Measurements from ENCODE around the gene CARNS1. TPM values are rescaled to one million over a fixed set of nuclear protein-coding genes. Genes with fewer than 3 reads are reported as not detected.

CARNS1 gene
- total RNA-seq, 1 experiment from 2014 or later = 1.3 TPM

GRCh38 chr11:67392183-67392715, 23.2 kb upstream of the CARNS1 start:
- no peaks in the 10 kb centered on the region for H3K9me3 Mint-ChIP-seq
- ATAC-seq = no peak; the same call in 1 of the 2 replicates
- peak overlapping the region; percentile 75 for H3K4me3 Mint-ChIP-seq
- H3K36me3 Mint-ChIP-seq = peaks cover 11% of the 10 kb centered on the region
- H3K27ac Mint-ChIP-seq = peak overlapping the region; percentile 29
- ChIA-PET POLR2A (interaction anchor here (0.6 to 1.7 kb wide), 6 partner anchors 9 to 63 kb away, joined by 3 to 21 read pairs (median 6); partner anchors contain the start of genes CABP4, CLCF1 and PPP1CA), CTCF (interaction anchor here (0.5 to 7.3 kb wide), 23 partner anchors 9 to 456 kb away, joined by 3 to 112 read pairs (median 4); partner anchors contain the start of genes AIP, KDM2A, NUDT8 and PITPNM1)
- H3K27me3 Mint-ChIP-seq (ENCODE audit: low read depth) = no peaks in the 10 kb centered on the region
- H3K4me1 Mint-ChIP-seq = peaks cover 35% of the 10 kb centered on the region
- no peak for DNase-seq (ENCODE audit: low spot score)
- TF ChIP-seq NFATC4 (CRISPR knock-in tag; IDR thresholded peaks at IDR 0.05) = no peak
- TF ChIP-seq, protein P1, sequence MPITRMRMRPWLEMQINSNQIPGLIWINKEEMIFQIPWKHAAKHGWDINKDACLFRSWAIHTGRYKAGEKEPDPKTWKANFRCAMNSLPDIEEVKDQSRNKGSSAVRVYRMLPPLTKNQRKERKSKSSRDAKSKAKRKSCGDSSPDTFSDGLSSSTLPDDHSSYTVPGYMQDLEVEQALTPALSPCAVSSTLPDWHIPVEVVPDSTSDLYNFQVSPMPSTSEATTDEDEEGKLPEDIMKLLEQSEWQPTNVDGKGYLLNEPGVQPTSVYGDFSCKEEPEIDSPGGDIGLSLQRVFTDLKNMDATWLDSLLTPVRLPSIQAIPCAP (CRISPR knock-in tag; IDR thresholded peaks at IDR 0.05) = no peak
- TF ChIP-seq, protein P2, sequence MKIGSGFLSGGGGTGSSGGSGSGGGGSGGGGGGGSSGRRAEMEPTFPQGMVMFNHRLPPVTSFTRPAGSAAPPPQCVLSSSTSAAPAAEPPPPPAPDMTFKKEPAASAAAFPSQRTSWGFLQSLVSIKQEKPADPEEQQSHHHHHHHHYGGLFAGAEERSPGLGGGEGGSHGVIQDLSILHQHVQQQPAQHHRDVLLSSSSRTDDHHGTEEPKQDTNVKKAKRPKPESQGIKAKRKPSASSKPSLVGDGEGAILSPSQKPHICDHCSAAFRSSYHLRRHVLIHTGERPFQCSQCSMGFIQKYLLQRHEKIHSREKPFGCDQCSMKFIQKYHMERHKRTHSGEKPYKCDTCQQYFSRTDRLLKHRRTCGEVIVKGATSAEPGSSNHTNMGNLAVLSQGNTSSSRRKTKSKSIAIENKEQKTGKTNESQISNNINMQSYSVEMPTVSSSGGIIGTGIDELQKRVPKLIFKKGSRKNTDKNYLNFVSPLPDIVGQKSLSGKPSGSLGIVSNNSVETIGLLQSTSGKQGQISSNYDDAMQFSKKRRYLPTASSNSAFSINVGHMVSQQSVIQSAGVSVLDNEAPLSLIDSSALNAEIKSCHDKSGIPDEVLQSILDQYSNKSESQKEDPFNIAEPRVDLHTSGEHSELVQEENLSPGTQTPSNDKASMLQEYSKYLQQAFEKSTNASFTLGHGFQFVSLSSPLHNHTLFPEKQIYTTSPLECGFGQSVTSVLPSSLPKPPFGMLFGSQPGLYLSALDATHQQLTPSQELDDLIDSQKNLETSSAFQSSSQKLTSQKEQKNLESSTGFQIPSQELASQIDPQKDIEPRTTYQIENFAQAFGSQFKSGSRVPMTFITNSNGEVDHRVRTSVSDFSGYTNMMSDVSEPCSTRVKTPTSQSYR (CRISPR knock-in tag; IDR thresholded peaks at IDR 0.05) = no peak
- TF ChIP-seq NFYB (CRISPR knock-in tag; conservative IDR thresholded peaks at IDR 0.05; ENCODE audit: low read depth) = no peak
- TF ChIP-seq ATF2 (CRISPR knock-in tag; IDR thresholded peaks at IDR 0.05; ENCODE audit: borderline replicate concordance, low read depth) = no peak
- TF ChIP-seq TCF7 (CRISPR knock-in tag; IDR thresholded peaks at IDR 0.05; ENCODE audit: low read depth) = no peak
- no peak for TF ChIP-seq GABPB1 (CRISPR knock-in tag; IDR thresholded peaks at IDR 0.05)
- TF ChIP-seq ARID4B (CRISPR knock-in tag; IDR thresholded peaks at IDR 0.05; ENCODE audit: borderline replicate concordance) = no peak
- no peak for TF ChIP-seq ATF3 (CRISPR knock-in tag; conservative IDR thresholded peaks at IDR 0.05)
- TF ChIP-seq ZNF138 (CRISPR knock-in tag; conservative IDR thresholded peaks at IDR 0.05) = no peak

DNA sequence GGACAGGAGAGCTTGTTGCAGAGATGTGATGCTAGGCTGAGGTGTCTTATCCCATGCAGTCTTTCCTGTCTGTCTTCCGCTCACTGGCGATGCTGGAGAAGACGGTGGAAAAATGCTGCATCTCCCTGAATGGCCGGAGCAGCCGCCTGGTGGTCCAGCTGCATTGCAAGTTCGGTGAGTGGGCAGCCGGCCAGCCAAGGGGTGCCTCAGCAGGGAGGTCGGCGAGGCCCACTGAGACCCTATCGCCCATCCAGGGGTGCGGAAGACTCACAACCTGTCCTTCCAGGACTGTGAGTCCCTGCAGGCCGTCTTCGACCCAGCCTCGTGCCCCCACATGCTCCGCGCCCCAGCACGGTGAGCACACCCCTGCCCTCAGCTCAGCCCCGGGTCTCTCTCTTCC, 22.0 kb upstream of the CARNS1 start:
- POLR2A ChIA-PET = no interaction called here
- CTCF ChIA-PET = interaction anchor here (0.6 to 1.4 kb wide), 3 partner anchors 8 to 42 kb away, joined by 3 read pairs; partner anchors contain the start of gene PPP1CA
- Mint-ChIP-seq H3K4me3 (peak overlapping the region; percentile 75), H3K27me3 (ENCODE audit: low read depth) (no peaks in the 10 kb centered on the region), H3K36me3 (peaks cover 22% of the 10 kb centered on the region), H3K9me3 (no peaks in the 10 kb centered on the region), H3K4me1 (peaks cover 43% of the 10 kb centered on the region), H3K27ac (no peak overlapping the region)
- DNase-seq (ENCODE audit: low spot score) (no peak), ATAC-seq (no peak)
- TF ChIP-seq ELF4 (CRISPR knock-in tag; IDR thresholded peaks at IDR 0.05; ENCODE audit: low read depth) = no peak
- TF ChIP-seq, protein P3, sequence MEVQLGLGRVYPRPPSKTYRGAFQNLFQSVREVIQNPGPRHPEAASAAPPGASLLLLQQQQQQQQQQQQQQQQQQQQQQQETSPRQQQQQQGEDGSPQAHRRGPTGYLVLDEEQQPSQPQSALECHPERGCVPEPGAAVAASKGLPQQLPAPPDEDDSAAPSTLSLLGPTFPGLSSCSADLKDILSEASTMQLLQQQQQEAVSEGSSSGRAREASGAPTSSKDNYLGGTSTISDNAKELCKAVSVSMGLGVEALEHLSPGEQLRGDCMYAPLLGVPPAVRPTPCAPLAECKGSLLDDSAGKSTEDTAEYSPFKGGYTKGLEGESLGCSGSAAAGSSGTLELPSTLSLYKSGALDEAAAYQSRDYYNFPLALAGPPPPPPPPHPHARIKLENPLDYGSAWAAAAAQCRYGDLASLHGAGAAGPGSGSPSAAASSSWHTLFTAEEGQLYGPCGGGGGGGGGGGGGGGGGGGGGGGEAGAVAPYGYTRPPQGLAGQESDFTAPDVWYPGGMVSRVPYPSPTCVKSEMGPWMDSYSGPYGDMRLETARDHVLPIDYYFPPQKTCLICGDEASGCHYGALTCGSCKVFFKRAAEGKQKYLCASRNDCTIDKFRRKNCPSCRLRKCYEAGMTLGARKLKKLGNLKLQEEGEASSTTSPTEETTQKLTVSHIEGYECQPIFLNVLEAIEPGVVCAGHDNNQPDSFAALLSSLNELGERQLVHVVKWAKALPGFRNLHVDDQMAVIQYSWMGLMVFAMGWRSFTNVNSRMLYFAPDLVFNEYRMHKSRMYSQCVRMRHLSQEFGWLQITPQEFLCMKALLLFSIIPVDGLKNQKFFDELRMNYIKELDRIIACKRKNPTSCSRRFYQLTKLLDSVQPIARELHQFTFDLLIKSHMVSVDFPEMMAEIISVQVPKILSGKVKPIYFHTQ (CRISPR knock-in tag; IDR thresholded peaks at IDR 0.05) = no peak
- TF ChIP-seq, protein P1 (CRISPR knock-in tag; IDR thresholded peaks at IDR 0.05) = no peak
- TF ChIP-seq, protein P4, sequence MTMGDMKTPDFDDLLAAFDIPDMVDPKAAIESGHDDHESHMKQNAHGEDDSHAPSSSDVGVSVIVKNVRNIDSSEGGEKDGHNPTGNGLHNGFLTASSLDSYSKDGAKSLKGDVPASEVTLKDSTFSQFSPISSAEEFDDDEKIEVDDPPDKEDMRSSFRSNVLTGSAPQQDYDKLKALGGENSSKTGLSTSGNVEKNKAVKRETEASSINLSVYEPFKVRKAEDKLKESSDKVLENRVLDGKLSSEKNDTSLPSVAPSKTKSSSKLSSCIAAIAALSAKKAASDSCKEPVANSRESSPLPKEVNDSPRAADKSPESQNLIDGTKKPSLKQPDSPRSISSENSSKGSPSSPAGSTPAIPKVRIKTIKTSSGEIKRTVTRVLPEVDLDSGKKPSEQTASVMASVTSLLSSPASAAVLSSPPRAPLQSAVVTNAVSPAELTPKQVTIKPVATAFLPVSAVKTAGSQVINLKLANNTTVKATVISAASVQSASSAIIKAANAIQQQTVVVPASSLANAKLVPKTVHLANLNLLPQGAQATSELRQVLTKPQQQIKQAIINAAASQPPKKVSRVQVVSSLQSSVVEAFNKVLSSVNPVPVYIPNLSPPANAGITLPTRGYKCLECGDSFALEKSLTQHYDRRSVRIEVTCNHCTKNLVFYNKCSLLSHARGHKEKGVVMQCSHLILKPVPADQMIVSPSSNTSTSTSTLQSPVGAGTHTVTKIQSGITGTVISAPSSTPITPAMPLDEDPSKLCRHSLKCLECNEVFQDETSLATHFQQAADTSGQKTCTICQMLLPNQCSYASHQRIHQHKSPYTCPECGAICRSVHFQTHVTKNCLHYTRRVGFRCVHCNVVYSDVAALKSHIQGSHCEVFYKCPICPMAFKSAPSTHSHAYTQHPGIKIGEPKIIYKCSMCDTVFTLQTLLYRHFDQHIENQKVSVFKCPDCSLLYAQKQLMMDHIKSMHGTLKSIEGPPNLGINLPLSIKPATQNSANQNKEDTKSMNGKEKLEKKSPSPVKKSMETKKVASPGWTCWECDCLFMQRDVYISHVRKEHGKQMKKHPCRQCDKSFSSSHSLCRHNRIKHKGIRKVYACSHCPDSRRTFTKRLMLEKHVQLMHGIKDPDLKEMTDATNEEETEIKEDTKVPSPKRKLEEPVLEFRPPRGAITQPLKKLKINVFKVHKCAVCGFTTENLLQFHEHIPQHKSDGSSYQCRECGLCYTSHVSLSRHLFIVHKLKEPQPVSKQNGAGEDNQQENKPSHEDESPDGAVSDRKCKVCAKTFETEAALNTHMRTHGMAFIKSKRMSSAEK (CRISPR knock-in tag; IDR thresholded peaks at IDR 0.05; ENCODE audit: borderline replicate concordance) = no peak

Data from WTC11 (cell line).